ENCODE measurements around the gene NAV2. TPM values are rescaled to one million over a fixed set of nuclear protein-coding genes. Genes with fewer than 3 reads are reported as not detected.
A peak's percentile ranks its signal among the peaks of the same experiment; 100 is the strongest.

The NAV2 gene
- total and polyA plus RNA-seq, 9 donors = 25.7 to 70.6 (median 46.1) TPM

GRCh38 chr11:20109731-20110445, 397.3 kb downstream of the NAV2 start:
- Histone ChIP-seq H3K9me3 (replicated peaks; ENCODE audit: control insufficient read depth, low read depth, low read length) (no peaks in the 10 kb centered on the region), H3K4me3 (ENCODE audit: low read length) (no peak overlapping the region), H3K27me3 (ENCODE audit: control insufficient read depth, insufficient read depth, low read length) (no peaks in the 10 kb centered on the region), H3K27ac (ENCODE audit: low read length) (no peak overlapping the region), H3K4me1 (ENCODE audit: control insufficient read depth, insufficient read depth, low read length) (no peaks in the 10 kb centered on the region), H3K36me3 (ENCODE audit: control insufficient read depth, insufficient read depth, low read length) (peaks cover 26% of the 10 kb centered on the region)
- no peak for DNase-seq
- 89% methylated on average over 2 of the region's 9 CpGs for WGBS (ENCODE audit: insufficient coverage)

- Histone ChIP-seq H3K27ac (ENCODE audit: low read length) (no peak overlapping the region), H3K9me3 (replicated peaks; ENCODE audit: control insufficient read depth, low read depth, low read length) (no peaks in the 10 kb centered on the region), H3K4me1 (ENCODE audit: control insufficient read depth, insufficient read depth, low read length) (no peaks in the 10 kb centered on the region), H3K27me3 (ENCODE audit: control insufficient read depth, insufficient read depth, low read length) (no peaks in the 10 kb centered on the region), H3K36me3 (ENCODE audit: control insufficient read depth, insufficient read depth, low read length) (peaks cover 25% of the 10 kb centered on the region), H3K4me3 (ENCODE audit: low read length) (no peak overlapping the region)
- 16% methylated on average over 3 of the region's 8 CpGs for WGBS (ENCODE audit: insufficient coverage)
- DNase-seq = peak; percentile 21
Measured at GRCh38 chr11:20110908-20111669, 398.5 kb downstream of the NAV2 start.

- H3K4me3 ChIP-seq (ENCODE audit: low read length) = no peak overlapping the region
Measured at GRCh38 chr11:20111871-20112270, 399.2 kb downstream of the NAV2 start.

GRCh38 chr11:20112291-20113148, 399.9 kb downstream of the NAV2 start:
- 56% methylated on average over 11 of the region's 15 CpGs for WGBS (ENCODE audit: insufficient coverage)
- no peaks in the 10 kb centered on the region for H3K27me3 ChIP-seq (ENCODE audit: control insufficient read depth, insufficient read depth, low read length)
- no peak overlapping the region for H3K4me3 ChIP-seq (ENCODE audit: low read length)
- no peaks in the 10 kb centered on the region for H3K4me1 ChIP-seq (ENCODE audit: control insufficient read depth, insufficient read depth, low read length)
- peak; percentile 33 for DNase-seq
- no peaks in the 10 kb centered on the region for H3K9me3 ChIP-seq (replicated peaks; ENCODE audit: control insufficient read depth, low read depth, low read length)
- H3K36me3 ChIP-seq (ENCODE audit: control insufficient read depth, insufficient read depth, low read length) = peaks cover 28% of the 10 kb centered on the region
- H3K27ac ChIP-seq (ENCODE audit: low read length) = no peak overlapping the region

More at GRCh38 chr11:20111871-20112270, 399.2 kb downstream of the NAV2 start:
- Histone ChIP-seq H3K27me3 (ENCODE audit: control insufficient read depth, insufficient read depth, low read length) (no peaks in the 10 kb centered on the region), H3K36me3 (ENCODE audit: control insufficient read depth, insufficient read depth, low read length) (peaks cover 25% of the 10 kb centered on the region), H3K4me1 (ENCODE audit: control insufficient read depth, insufficient read depth, low read length) (no peaks in the 10 kb centered on the region), H3K9me3 (replicated peaks; ENCODE audit: control insufficient read depth, low read depth, low read length) (no peaks in the 10 kb centered on the region), H3K27ac (ENCODE audit: low read length) (no peak overlapping the region)
- no peak for DNase-seq
- no CpG with 5 or more reads among the region's 1 CpG for WGBS (ENCODE audit: insufficient coverage)

GRCh38 chr11:20113149-20113438, 400.5 kb downstream of the NAV2 start:
- Histone ChIP-seq H3K27me3 (ENCODE audit: control insufficient read depth, insufficient read depth, low read length) (no peaks in the 10 kb centered on the region), H3K36me3 (ENCODE audit: control insufficient read depth, insufficient read depth, low read length) (peaks cover 27% of the 10 kb centered on the region)

GRCh38 chr11:20114588-20114987, 402.0 kb downstream of the NAV2 start:
- Histone ChIP-seq H3K4me1 (ENCODE audit: control insufficient read depth, insufficient read depth, low read length) (no peaks in the 10 kb centered on the region), H3K36me3 (ENCODE audit: control insufficient read depth, insufficient read depth, low read length) (peaks cover 30% of the 10 kb centered on the region), H3K27ac (ENCODE audit: low read length) (no peak overlapping the region), H3K27me3 (ENCODE audit: control insufficient read depth, insufficient read depth, low read length) (no peaks in the 10 kb centered on the region), H3K9me3 (replicated peaks; ENCODE audit: control insufficient read depth, low read depth, low read length) (no peaks in the 10 kb centered on the region), H3K4me3 (ENCODE audit: low read length) (no peak overlapping the region)
- WGBS (ENCODE audit: insufficient coverage) = 92% methylated on average over 7 of the region's 10 CpGs
- DNase-seq = no peak

More at GRCh38 chr11:20113149-20113438, 400.5 kb downstream of the NAV2 start:
- Histone ChIP-seq H3K9me3 (replicated peaks; ENCODE audit: control insufficient read depth, low read depth, low read length) (no peaks in the 10 kb centered on the region), H3K4me1 (ENCODE audit: control insufficient read depth, insufficient read depth, low read length) (no peaks in the 10 kb centered on the region), H3K27ac (ENCODE audit: low read length) (no peak overlapping the region), H3K4me3 (ENCODE audit: low read length) (no peak overlapping the region)
- no peak for DNase-seq
- WGBS (ENCODE audit: insufficient coverage) = no CpG with 5 or more reads among the region's 5 CpGs

- Histone ChIP-seq H3K9me3 (replicated peaks; ENCODE audit: control insufficient read depth, low read depth, low read length) (no peaks in the 10 kb centered on the region), H3K27me3 (ENCODE audit: control insufficient read depth, insufficient read depth, low read length) (no peaks in the 10 kb centered on the region), H3K4me3 (ENCODE audit: low read length) (no peak overlapping the region), H3K36me3 (ENCODE audit: control insufficient read depth, insufficient read depth, low read length) (peaks cover 23% of the 10 kb centered on the region), H3K4me1 (ENCODE audit: control insufficient read depth, insufficient read depth, low read length) (no peaks in the 10 kb centered on the region), H3K27ac (ENCODE audit: low read length) (no peak overlapping the region)
- whole genome bisulfite sequencing (ENCODE audit: insufficient coverage) = no CpG with 5 or more reads among the region's 1 CpG
- no peak for DNase-seq
Measured at GRCh38 chr11:20116825-20117224, 404.2 kb downstream of the NAV2 start.

- Histone ChIP-seq H3K27ac (ENCODE audit: low read length) (no peak overlapping the region), H3K4me3 (ENCODE audit: low read length) (no peak overlapping the region), H3K36me3 (ENCODE audit: control insufficient read depth, insufficient read depth, low read length) (peaks cover 23% of the 10 kb centered on the region), H3K4me1 (ENCODE audit: control insufficient read depth, insufficient read depth, low read length) (no peaks in the 10 kb centered on the region), H3K9me3 (replicated peaks; ENCODE audit: control insufficient read depth, low read depth, low read length) (no peaks in the 10 kb centered on the region), H3K27me3 (ENCODE audit: control insufficient read depth, insufficient read depth, low read length) (no peaks in the 10 kb centered on the region)
- 80% methylated on average over 1 of the region's 5 CpGs for WGBS (ENCODE audit: insufficient coverage)
- no peak for DNase-seq
Measured at GRCh38 chr11:20117291-20117690, 404.7 kb downstream of the NAV2 start.

GRCh38 chr11:20118209-20118608, 405.6 kb downstream of the NAV2 start:
- Histone ChIP-seq H3K4me1 (ENCODE audit: control insufficient read depth, insufficient read depth, low read length) (no peaks in the 10 kb centered on the region), H3K4me3 (ENCODE audit: low read length) (no peak overlapping the region), H3K27ac (ENCODE audit: low read length) (no peak overlapping the region), H3K27me3 (ENCODE audit: control insufficient read depth, insufficient read depth, low read length) (no peaks in the 10 kb centered on the region), H3K36me3 (ENCODE audit: control insufficient read depth, insufficient read depth, low read length) (peaks cover 23% of the 10 kb centered on the region), H3K9me3 (replicated peaks; ENCODE audit: control insufficient read depth, low read depth, low read length) (no peaks in the 10 kb centered on the region)
- no peak for DNase-seq
- 83% methylated on average over 7 of the region's 15 CpGs for WGBS (ENCODE audit: insufficient coverage)

GRCh38 chr11:20119315-20119714, 406.7 kb downstream of the NAV2 start:
- Histone ChIP-seq H3K4me1 (ENCODE audit: control insufficient read depth, insufficient read depth, low read length) (no peaks in the 10 kb centered on the region), H3K27me3 (ENCODE audit: control insufficient read depth, insufficient read depth, low read length) (no peaks in the 10 kb centered on the region), H3K4me3 (ENCODE audit: low read length) (no peak overlapping the region), H3K27ac (ENCODE audit: low read length) (no peak overlapping the region), H3K9me3 (replicated peaks; ENCODE audit: control insufficient read depth, low read depth, low read length) (no peaks in the 10 kb centered on the region), H3K36me3 (ENCODE audit: control insufficient read depth, insufficient read depth, low read length) (peaks cover 22% of the 10 kb centered on the region)
- 93% methylated on average over 7 of the region's 12 CpGs for WGBS (ENCODE audit: insufficient coverage)
- no peak for DNase-seq
